ENCODE measurements around the gene ZMAT5. TPM values are rescaled to one million over a fixed set of nuclear protein-coding genes. Genes with fewer than 3 reads are reported as not detected.

ZMAT5 gene
- polyA plus RNA-seq, 2 of the 4 experiments (the other 2 are of a cell fraction): 13.0 to 13.3 TPM

DNA sequence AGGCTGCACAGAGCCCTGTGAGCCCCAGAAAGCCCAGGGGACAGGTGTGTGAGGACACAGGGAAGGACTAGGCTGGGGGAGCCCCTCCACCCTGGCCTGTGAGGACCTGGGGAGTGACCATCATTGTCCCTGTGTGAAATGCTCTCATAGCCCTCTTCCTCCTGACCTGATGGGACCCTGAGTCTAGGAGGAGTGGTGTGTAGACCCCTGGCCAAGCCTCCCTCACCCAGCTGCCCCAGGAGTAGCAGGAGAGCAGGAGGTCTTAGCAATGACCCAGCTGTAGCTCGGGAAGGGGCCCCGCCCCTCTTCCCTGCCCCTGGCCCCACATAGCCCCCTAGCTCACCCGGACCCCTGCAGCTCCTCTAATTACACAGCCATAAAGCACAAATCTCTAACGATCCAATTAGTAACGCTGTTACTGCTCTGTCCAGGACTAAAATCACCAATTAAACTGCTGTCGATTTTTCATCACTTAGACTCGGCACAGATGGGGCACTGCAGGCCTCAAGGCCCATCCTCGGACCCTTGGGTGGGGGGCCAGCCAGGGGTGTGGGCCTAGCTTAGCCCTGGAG is 53.6 kb downstream of the ZMAT5 start (continued):
- no peak for TF ChIP-seq ESRRA (IDR thresholded peaks at IDR 0.05; ENCODE audit: borderline replicate concordance, low read length)
- no peak for TF ChIP-seq POLR2AphosphoS2 (conservative IDR thresholded peaks at IDR 0.05; ENCODE audit: low read length)

DNA sequence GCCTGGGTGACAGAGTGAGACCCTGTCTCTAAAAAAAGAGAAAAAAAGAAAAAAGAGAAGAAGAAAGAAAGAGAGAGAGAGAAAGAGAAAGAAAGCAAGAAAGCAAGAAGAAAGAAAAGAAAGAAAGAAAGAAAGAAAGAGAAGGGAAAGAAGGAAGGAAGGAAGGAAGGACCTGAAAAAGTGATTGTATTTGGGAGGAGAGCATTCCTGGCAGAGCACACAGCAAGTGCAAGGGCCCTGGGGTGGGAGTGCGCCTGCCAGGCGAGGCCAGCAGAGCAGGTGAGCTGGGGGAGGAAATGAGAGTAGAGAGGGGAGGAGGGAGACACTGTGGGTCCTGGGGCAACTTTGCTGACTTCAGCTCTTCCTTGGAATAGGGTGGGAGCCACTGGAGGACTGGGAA is 54.7 kb downstream of the ZMAT5 start:
- WGBS (ENCODE audit: missing lambda C conversion rate): 75% methylated on average over 2 of the region's 2 CpGs
- no peak overlapping the region for H3K27ac ChIP-seq
- H3K9me3 ChIP-seq: no peaks in the 10 kb centered on the region
- DNase-seq (ENCODE audit: low read depth in 1 of 2, low spot score in 1 of 2) (no peak), FAIRE-seq (no peak), ATAC-seq (no peak)
- H3K4me1 ChIP-seq: no peaks in the 10 kb centered on the region
- H3K4me3 ChIP-seq: no peak overlapping the region
- ChIA-PET CTCF (interaction anchor here (1.0 kb wide), 1 partner anchor 46 kb away, joined by 3 read pairs; no protein-coding TSS in a partner anchor), POLR2A (no interaction called here)
- H3K4me2 ChIP-seq: no peak overlapping the region
- TF ChIP-seq JUNB (IDR thresholded peaks at IDR 0.05) (no peak), SREBF2 (IDR thresholded peaks at IDR 0.05) (no peak), RAD21 (conservative IDR thresholded peaks at IDR 0.05 in 1 of 2, IDR thresholded peaks at IDR 0.05 in 1 of 2) (no peak), KDM5A (IDR thresholded peaks at IDR 0.05) (no peak), CBX2 (IDR thresholded peaks at IDR 0.05; ENCODE audit: borderline replicate concordance, low read depth) (no peak), GATA3 (IDR thresholded peaks at IDR 0.05; ENCODE audit: borderline replicate concordance) (no peak), EHMT2 (IDR thresholded peaks at IDR 0.05; ENCODE audit: low read depth) (no peak), FOSL2 (IDR thresholded peaks at IDR 0.05) (no peak), FOSL2 (CRISPR knock-in tag; IDR thresholded peaks at IDR 0.05) (no peak), CHD4 (IDR thresholded peaks at IDR 0.05; ENCODE audit: borderline replicate concordance) (no peak), NFE2L2 (conservative IDR thresholded peaks at IDR 0.05; ENCODE audit: low read length) (no peak), TP53 (CRISPR knock-in tag; IDR thresholded peaks at IDR 0.05) (no peak), EHF (CRISPR knock-in tag; IDR thresholded peaks at IDR 0.05) (no peak), RARB (CRISPR knock-in tag; IDR thresholded peaks at IDR 0.05) (no peak), NPAS2 (CRISPR knock-in tag; IDR thresholded peaks at IDR 0.05; ENCODE audit: borderline replicate concordance) (no peak), POLR2A (IDR thresholded peaks at IDR 0.05; ENCODE audit: low read length) (no peak)
- TF ChIP-seq, protein P1, sequence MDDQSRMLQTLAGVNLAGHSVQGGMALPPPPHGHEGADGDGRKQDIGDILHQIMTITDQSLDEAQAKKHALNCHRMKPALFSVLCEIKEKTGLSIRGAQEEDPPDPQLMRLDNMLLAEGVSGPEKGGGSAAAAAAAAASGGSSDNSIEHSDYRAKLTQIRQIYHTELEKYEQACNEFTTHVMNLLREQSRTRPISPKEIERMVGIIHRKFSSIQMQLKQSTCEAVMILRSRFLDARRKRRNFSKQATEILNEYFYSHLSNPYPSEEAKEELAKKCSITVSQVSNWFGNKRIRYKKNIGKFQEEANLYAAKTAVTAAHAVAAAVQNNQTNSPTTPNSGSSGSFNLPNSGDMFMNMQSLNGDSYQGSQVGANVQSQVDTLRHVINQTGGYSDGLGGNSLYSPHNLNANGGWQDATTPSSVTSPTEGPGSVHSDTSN (IDR thresholded peaks at IDR 0.05): no peak
- TF ChIP-seq, protein P2, sequence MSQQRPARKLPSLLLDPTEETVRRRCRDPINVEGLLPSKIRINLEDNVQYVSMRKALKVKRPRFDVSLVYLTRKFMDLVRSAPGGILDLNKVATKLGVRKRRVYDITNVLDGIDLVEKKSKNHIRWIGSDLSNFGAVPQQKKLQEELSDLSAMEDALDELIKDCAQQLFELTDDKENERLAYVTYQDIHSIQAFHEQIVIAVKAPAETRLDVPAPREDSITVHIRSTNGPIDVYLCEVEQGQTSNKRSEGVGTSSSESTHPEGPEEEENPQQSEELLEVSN (IDR thresholded peaks at IDR 0.05; ENCODE audit: borderline replicate concordance, low read depth): no peak
- TF ChIP-seq, protein P3, sequence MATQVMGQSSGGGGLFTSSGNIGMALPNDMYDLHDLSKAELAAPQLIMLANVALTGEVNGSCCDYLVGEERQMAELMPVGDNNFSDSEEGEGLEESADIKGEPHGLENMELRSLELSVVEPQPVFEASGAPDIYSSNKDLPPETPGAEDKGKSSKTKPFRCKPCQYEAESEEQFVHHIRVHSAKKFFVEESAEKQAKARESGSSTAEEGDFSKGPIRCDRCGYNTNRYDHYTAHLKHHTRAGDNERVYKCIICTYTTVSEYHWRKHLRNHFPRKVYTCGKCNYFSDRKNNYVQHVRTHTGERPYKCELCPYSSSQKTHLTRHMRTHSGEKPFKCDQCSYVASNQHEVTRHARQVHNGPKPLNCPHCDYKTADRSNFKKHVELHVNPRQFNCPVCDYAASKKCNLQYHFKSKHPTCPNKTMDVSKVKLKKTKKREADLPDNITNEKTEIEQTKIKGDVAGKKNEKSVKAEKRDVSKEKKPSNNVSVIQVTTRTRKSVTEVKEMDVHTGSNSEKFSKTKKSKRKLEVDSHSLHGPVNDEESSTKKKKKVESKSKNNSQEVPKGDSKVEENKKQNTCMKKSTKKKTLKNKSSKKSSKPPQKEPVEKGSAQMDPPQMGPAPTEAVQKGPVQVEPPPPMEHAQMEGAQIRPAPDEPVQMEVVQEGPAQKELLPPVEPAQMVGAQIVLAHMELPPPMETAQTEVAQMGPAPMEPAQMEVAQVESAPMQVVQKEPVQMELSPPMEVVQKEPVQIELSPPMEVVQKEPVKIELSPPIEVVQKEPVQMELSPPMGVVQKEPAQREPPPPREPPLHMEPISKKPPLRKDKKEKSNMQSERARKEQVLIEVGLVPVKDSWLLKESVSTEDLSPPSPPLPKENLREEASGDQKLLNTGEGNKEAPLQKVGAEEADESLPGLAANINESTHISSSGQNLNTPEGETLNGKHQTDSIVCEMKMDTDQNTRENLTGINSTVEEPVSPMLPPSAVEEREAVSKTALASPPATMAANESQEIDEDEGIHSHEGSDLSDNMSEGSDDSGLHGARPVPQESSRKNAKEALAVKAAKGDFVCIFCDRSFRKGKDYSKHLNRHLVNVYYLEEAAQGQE (IDR thresholded peaks at IDR 0.05): no peak

All from A549 (cell line).